Keratinocyte (primary cell): Measurements from ENCODE around the gene WDR7. TPM values are rescaled to one million over a fixed set of nuclear protein-coding genes. Genes with fewer than 3 reads are reported as not detected.

ENCODE experiments used
- DNase-seq: peaks from one replicate; pipeline ENCODE4 v3.0.0-alpha.2; 2011; ENCODE audit warnings: low read depth, missing footprints, low spot score
- FAIRE-seq: peaks from 2 replicates; lab custom pipeline; 2011; peaks lifted over from hg19 to GRCh38; lab: Jason Lieb, UNC
- H2AFZ ChIP-seq: 2 replicates; pipeline ENCODE4 v1.6.0; 2012; ENCODE audit warnings: low read length, control low read depth, inconsistent platforms; ENCODE audit not compliant: control insufficient read depth
- H3K27ac ChIP-seq: 2 replicates; pipeline ENCODE4 v1.5.1; 2011; ENCODE audit warnings: low read length; ENCODE audit not compliant: control insufficient read depth, insufficient read depth
- H3K27me3 ChIP-seq: 3 replicates; pipeline ENCODE4 v1.6.0; 2011; ENCODE audit warnings: low read length; ENCODE audit not compliant: control insufficient read depth, insufficient read depth; ENCODE audit errors: extremely low read depth
- H3K36me3 ChIP-seq, 2 experiments: 2 replicates in 1 of 2; 3 replicates in 1 of 2; pipeline ENCODE4 v1.5.1; 2011; ENCODE audit warnings: low read length in 2 of 2, mild to moderate bottlenecking in 1 of 2; ENCODE audit not compliant: control insufficient read depth in 2 of 2, insufficient read depth in 2 of 2; ENCODE audit errors: extremely low read depth in 1 of 2
- H3K4me1 ChIP-seq: 3 replicates; pipeline ENCODE4 v1.5.1; 2011; ENCODE audit warnings: low read length; ENCODE audit not compliant: control insufficient read depth, insufficient read depth; ENCODE audit errors: extremely low read depth
- H3K4me2 ChIP-seq: 3 replicates; pipeline ENCODE4 v1.6.0; 2011; ENCODE audit warnings: low read depth, low read length; ENCODE audit not compliant: control insufficient read depth, insufficient read depth; ENCODE audit errors: extremely low read depth
- H3K4me3 ChIP-seq, 3 experiments: fragments of 200-600 bp in 1 of 3; sonication (generic) in 1 of 3; 2 replicates in 2 of 3; 3 replicates in 1 of 3; pipeline ENCODE4 v1.5.1; 2011 to 2016; ENCODE audit warnings: low read length in 3 of 3, mild to moderate bottlenecking in 3 of 3, control low read depth in 2 of 3, inconsistent platforms in 1 of 3, low read depth in 1 of 3, mixed read lengths in 1 of 3, mixed run types in 1 of 3, moderate library complexity in 1 of 3; ENCODE audit not compliant: control insufficient read depth in 2 of 3, insufficient read depth in 2 of 3; ENCODE audit errors: extremely low read depth in 1 of 3
- H3K79me2 ChIP-seq: 2 replicates; pipeline ENCODE4 v1.6.0; 2012; ENCODE audit warnings: low read length; ENCODE audit not compliant: control insufficient read depth, insufficient read depth
- H3K9ac ChIP-seq: 3 replicates; pipeline ENCODE4 v1.6.0; 2011; ENCODE audit warnings: low read length; ENCODE audit not compliant: control insufficient read depth, insufficient read depth; ENCODE audit errors: extremely low read depth
- H3K9me1 ChIP-seq: 3 replicates; pipeline ENCODE4 v1.6.0; 2011; ENCODE audit warnings: low read length; ENCODE audit not compliant: control insufficient read depth, insufficient read depth; ENCODE audit errors: extremely low read depth
- H3K9me3 ChIP-seq: 2 replicates; pipeline ENCODE4 v1.5.1; 2012; ENCODE audit warnings: low read depth, low read length; ENCODE audit not compliant: control insufficient read depth
- H4K20me1 ChIP-seq: 3 replicates; pipeline ENCODE4 v1.6.0; 2011; ENCODE audit warnings: low read length; ENCODE audit not compliant: control insufficient read depth, insufficient read depth; ENCODE audit errors: extremely low read depth
- EZH2 ChIP-seq: IDR thresholded peaks from one replicate; pipeline ENCODE4 v1.6.1; 2012; ENCODE audit warnings: inconsistent platforms, mild to moderate bottlenecking, low read length, moderate library complexity
- dilution Hi-C: fragments of 300-500 bp; cut with MboI; formaldehyde crosslinking; loops from one replicate; pipeline ENCODE4 v1.7.0; 2020; ENCODE audit warnings: low sequenced_read_pairs; ENCODE audit not compliant: extremely low pct_ligation_motif_present
- polyA plus RNA-seq, 5 experiments: library from polyadenylated mRNA; depleted of rRNA in 3 of 5; stranded (reverse) in 3 of 5; stranded (forward) in 1 of 5; unstranded in 1 of 5; fragments of >200 nt; gene quantifications; 1 replicate in 1 of 5; 2 replicates in 3 of 5; 3 replicates in 1 of 5; pipeline versions ENCODE4 v1.2.1 to v1.2.3, GENCODE V29; 2011 to 2012; ENCODE audit warnings: missing spikeins in 2 of 5, low read depth in 1 of 5, low replicate concordance in 1 of 5
- TF ChIP-seq, protein P1 (sequence below), 3 experiments: IDR thresholded peaks in 1 of 3; conservative IDR thresholded peaks in 1 of 3; optimal IDR thresholded peaks in 1 of 3; 2 replicates in 2 of 3; 3 replicates in 1 of 3; pipeline versions ENCODE3 to v1.5.1; 2011; ENCODE audit warnings: low read length in 3 of 3, mild to moderate bottlenecking in 3 of 3, moderate library complexity in 2 of 3, control low read depth in 1 of 3, inconsistent platforms in 1 of 3; ENCODE audit not compliant: insufficient read depth in 2 of 3; ENCODE audit errors: extremely low read depth in 1 of 3

Gene WDR7
- polyA plus RNA-seq, 1 donor (not counting 4 experiments of a cell fraction or from before 2014, with no cell fraction given) = 6.9 TPM

DNA sequence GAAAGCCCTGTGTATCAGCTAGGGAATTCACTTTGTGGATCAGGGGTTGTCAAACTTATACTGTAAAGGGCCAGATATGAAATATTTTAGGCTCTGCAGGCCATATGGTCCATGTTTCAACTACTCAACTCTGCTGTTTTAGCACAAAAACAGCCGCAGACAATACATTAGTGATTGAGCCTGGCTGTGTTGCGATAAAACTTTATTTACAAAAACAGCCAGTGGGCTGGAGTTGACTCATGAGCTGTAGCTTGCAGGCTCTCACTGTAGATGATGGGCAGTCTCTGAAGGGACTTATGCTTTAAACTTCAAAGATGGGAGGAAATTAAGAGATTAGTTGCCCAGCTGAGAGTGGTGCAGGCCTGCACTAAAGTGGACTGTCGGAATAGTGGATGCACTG is 33.1 kb downstream of the WDR7 start:
- Histone ChIP-seq H3K79me2 (no peaks in the 10 kb centered on the region), H3K27ac (no peak overlapping the region), H3K9me3 (no peaks in the 10 kb centered on the region), H3K4me1 (no peaks in the 10 kb centered on the region), H2AFZ (no peak overlapping the region), H3K36me3 (no peaks in the 10 kb centered on the region), H3K9ac (no peak overlapping the region), H4K20me1 (no peaks in the 10 kb centered on the region), H3K4me3 (no peak overlapping the region), H3K27me3 (no peaks in the 10 kb centered on the region), H3K9me1 (no peaks in the 10 kb centered on the region), H3K4me2 (no peak overlapping the region)
- DNase-seq = no peak
- no peak for FAIRE-seq
- no peak for TF ChIP-seq EZH2
- TF ChIP-seq, protein P1, sequence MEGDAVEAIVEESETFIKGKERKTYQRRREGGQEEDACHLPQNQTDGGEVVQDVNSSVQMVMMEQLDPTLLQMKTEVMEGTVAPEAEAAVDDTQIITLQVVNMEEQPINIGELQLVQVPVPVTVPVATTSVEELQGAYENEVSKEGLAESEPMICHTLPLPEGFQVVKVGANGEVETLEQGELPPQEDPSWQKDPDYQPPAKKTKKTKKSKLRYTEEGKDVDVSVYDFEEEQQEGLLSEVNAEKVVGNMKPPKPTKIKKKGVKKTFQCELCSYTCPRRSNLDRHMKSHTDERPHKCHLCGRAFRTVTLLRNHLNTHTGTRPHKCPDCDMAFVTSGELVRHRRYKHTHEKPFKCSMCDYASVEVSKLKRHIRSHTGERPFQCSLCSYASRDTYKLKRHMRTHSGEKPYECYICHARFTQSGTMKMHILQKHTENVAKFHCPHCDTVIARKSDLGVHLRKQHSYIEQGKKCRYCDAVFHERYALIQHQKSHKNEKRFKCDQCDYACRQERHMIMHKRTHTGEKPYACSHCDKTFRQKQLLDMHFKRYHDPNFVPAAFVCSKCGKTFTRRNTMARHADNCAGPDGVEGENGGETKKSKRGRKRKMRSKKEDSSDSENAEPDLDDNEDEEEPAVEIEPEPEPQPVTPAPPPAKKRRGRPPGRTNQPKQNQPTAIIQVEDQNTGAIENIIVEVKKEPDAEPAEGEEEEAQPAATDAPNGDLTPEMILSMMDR (optimal IDR thresholded peaks at IDR 0.05 in 1 of 3, IDR thresholded peaks at IDR 0.05 in 1 of 3, conservative IDR thresholded peaks at IDR 0.05 in 1 of 3; ENCODE audit: extremely low read depth in 1 of 3, insufficient read depth in 2 of 3, low read length in 3 of 3) = no peak
- dilution Hi-C loops = no loop called here

DNA sequence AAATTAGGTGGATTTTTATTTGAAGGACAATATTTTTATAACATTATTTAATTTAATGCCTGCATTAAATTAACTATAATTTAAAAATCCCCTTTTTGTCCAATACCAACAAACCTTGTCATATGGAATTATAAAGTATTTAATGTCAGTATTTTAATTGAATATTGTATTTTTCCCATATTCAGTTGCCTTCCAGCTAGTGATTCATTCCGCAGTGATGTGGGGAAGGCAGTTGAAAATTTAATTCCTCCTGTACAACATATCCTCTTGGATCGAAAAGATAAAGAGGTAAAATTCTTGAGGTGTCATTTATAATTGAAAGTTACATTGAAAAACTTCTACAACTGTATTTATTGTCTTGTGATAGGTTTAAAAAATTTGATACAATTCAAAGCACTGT is 40.4 kb downstream of the WDR7 start:
- no peaks in the 10 kb centered on the region for H3K36me3 ChIP-seq
- dilution Hi-C loops = no loop called here
- FAIRE-seq (no peak), DNase-seq (no peak)
- H2AFZ ChIP-seq = no peak overlapping the region
- H3K4me3 ChIP-seq = no peak overlapping the region
- no peaks in the 10 kb centered on the region for H3K4me1 ChIP-seq
- no peaks in the 10 kb centered on the region for H3K9me1 ChIP-seq
- no peak overlapping the region for H3K9ac ChIP-seq
- H3K27ac ChIP-seq = no peak overlapping the region
- H3K4me2 ChIP-seq = no peak overlapping the region
- no peaks in the 10 kb centered on the region for H3K79me2 ChIP-seq
- H3K27me3 ChIP-seq = no peaks in the 10 kb centered on the region
- TF ChIP-seq EZH2 = no peak
- TF ChIP-seq, protein P1 (optimal IDR thresholded peaks at IDR 0.05 in 1 of 3, IDR thresholded peaks at IDR 0.05 in 1 of 3, conservative IDR thresholded peaks at IDR 0.05 in 1 of 3; ENCODE audit: extremely low read depth in 1 of 3, insufficient read depth in 2 of 3, low read length in 3 of 3) = no peak
- H3K9me3 ChIP-seq = no peaks in the 10 kb centered on the region
- H4K20me1 ChIP-seq = no peaks in the 10 kb centered on the region
